ENCODE data around the gene SPART. TPM values are rescaled to one million over a fixed set of nuclear protein-coding genes. Genes with fewer than 3 reads are reported as not detected.

SPART gene
- total and polyA plus RNA-seq, 2 donors (not counting 1 experiment from before 2014, with no cell fraction given): 93.0 to 109 TPM

DNA sequence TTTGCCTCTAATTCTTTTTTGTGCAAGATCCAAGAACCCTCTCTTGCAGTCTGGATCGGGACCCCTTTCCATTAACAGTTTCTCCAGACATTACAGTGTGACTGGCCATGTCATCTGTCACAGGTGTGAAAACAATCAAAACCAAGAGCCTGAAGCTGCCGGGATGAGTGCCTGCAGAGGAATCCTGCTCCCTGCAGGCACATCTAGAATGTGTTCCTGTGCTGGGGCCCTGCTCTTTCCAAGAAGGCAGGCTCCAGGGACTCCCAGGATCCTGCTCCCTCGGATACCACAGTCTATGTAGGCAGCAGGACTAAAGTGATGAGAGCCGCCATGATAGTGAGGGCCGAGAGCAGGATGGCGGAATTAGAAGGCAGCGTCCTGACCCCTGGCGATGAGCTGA, 87.4 kb downstream of the SPART start:
- no peaks in the 10 kb centered on the region for H3K9me3 ChIP-seq (ENCODE audit: control insufficient read depth, insufficient read depth, low read depth, low read length)
- TF ChIP-seq EZH2 (IDR thresholded peaks at IDR 0.05; ENCODE audit: low read length, missing control alignments): no peak
- TF ChIP-seq, protein P1, sequence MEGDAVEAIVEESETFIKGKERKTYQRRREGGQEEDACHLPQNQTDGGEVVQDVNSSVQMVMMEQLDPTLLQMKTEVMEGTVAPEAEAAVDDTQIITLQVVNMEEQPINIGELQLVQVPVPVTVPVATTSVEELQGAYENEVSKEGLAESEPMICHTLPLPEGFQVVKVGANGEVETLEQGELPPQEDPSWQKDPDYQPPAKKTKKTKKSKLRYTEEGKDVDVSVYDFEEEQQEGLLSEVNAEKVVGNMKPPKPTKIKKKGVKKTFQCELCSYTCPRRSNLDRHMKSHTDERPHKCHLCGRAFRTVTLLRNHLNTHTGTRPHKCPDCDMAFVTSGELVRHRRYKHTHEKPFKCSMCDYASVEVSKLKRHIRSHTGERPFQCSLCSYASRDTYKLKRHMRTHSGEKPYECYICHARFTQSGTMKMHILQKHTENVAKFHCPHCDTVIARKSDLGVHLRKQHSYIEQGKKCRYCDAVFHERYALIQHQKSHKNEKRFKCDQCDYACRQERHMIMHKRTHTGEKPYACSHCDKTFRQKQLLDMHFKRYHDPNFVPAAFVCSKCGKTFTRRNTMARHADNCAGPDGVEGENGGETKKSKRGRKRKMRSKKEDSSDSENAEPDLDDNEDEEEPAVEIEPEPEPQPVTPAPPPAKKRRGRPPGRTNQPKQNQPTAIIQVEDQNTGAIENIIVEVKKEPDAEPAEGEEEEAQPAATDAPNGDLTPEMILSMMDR (conservative IDR thresholded peaks at IDR 0.05 in 1 of 2, IDR thresholded peaks at IDR 0.05 in 1 of 2; ENCODE audit: low read depth in 1 of 2, low read length in 2 of 2): no peak
- DNase-seq (ENCODE audit: low read depth in 2 of 2): no peak
- no peaks in the 10 kb centered on the region for H3K27me3 ChIP-seq (ENCODE audit: control insufficient read depth, insufficient read depth, low read length)
- H3K79me2 ChIP-seq (ENCODE audit: control insufficient read depth, insufficient read depth, low read length): no peaks in the 10 kb centered on the region
- no peaks in the 10 kb centered on the region for H3K4me1 ChIP-seq (ENCODE audit: control insufficient read depth, extremely low read depth, insufficient read depth, low read length)
- H4K20me1 ChIP-seq (ENCODE audit: control insufficient read depth, extremely low read depth, insufficient read depth, low read length): no peaks in the 10 kb centered on the region
- no peak overlapping the region for H3K9ac ChIP-seq (ENCODE audit: insufficient read depth, low read length)
- H3K36me3 ChIP-seq (ENCODE audit: control insufficient read depth, insufficient read depth, low read length): no peaks in the 10 kb centered on the region
- no peak overlapping the region for H3K4me2 ChIP-seq (ENCODE audit: extremely low read depth, insufficient read depth, low read length)
- no peak overlapping the region for H3K4me3 ChIP-seq (replicated peaks in 1 of 4; ENCODE audit: control extremely low read depth in 1 of 4, insufficient read depth in 1 of 4, low read depth in 3 of 4, low read length in 4 of 4)
- no peak overlapping the region for H3K27ac ChIP-seq (ENCODE audit: insufficient read depth, low read length)
- no peak overlapping the region for H2AFZ ChIP-seq (ENCODE audit: low read length)

Other genes with a start within 250 kb of the SPART start
- 6.3 and 14.4 TPM in 2 replicates for gene DCLK1, start 215.0 kb downstream of the SPART start, total RNA-seq
- 0.56 and 2.9 TPM in 2 replicates for gene DCLK1, start 215.0 kb downstream of the SPART start, polyA plus RNA-seq
- gene SOHLH2, start 131.8 kb downstream of the SPART start, total RNA-seq: 0.77 and 1.8 TPM in 2 replicates
- 0.34 and 0.42 TPM in 2 replicates for gene SOHLH2, start 131.8 kb downstream of the SPART start, polyA plus RNA-seq
- 3.3 and 7.1 TPM in 2 replicates for gene CCDC169, start 48.6 kb downstream of the SPART start, total RNA-seq
- 2.9 and 3.5 TPM in 2 replicates for gene CCDC169, start 48.6 kb downstream of the SPART start, polyA plus RNA-seq
- gene CCNA1, start 86.1 kb upstream of the SPART start, total RNA-seq: 3.5 TPM in 1 of 2 replicates, not detected in the other
- gene CCNA1, start 86.1 kb upstream of the SPART start, polyA plus RNA-seq: 0.48 and 0.89 TPM in 2 replicates